ENCODE measurements around the gene PSTK.

DNA sequence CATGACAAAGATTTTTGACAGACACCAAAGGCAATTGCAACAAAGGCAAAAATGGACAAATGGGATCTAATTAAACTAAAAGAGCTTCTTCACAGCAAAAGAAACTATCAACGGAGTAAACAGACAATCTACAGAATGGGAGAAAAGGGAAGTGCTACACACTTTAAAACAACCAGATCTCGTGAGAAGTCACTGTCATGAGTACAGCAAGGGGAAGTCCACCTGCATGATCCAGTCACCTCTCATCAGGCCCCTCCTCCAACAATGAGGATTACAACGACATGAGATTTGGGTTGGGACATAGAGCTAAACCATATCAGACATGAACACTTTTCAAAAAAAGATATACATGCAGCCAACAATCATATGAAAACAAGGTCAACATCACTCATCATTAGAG, 11.5 kb upstream of the PSTK start:
- TF ChIP-seq, protein P1, sequence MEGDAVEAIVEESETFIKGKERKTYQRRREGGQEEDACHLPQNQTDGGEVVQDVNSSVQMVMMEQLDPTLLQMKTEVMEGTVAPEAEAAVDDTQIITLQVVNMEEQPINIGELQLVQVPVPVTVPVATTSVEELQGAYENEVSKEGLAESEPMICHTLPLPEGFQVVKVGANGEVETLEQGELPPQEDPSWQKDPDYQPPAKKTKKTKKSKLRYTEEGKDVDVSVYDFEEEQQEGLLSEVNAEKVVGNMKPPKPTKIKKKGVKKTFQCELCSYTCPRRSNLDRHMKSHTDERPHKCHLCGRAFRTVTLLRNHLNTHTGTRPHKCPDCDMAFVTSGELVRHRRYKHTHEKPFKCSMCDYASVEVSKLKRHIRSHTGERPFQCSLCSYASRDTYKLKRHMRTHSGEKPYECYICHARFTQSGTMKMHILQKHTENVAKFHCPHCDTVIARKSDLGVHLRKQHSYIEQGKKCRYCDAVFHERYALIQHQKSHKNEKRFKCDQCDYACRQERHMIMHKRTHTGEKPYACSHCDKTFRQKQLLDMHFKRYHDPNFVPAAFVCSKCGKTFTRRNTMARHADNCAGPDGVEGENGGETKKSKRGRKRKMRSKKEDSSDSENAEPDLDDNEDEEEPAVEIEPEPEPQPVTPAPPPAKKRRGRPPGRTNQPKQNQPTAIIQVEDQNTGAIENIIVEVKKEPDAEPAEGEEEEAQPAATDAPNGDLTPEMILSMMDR (IDR thresholded peaks at IDR 0.05; ENCODE audit: poor library complexity): no peak
- TF ChIP-seq EZH2 (IDR thresholded peaks at IDR 0.05; ENCODE audit: borderline replicate concordance) (no peak), EZH2phosphoT487 (IDR thresholded peaks at IDR 0.05; ENCODE audit: low read depth, severe bottlenecking, unreplicated experiment) (no peak)
